ENCODE measurements around the gene TRAPPC10. TPM values are rescaled to one million over a fixed set of nuclear protein-coding genes. Genes with fewer than 3 reads are reported as not detected.

The TRAPPC10 gene
- total RNA-seq, 2 donors from 2014 or later = 36.8 to 40.1 TPM

DNA sequence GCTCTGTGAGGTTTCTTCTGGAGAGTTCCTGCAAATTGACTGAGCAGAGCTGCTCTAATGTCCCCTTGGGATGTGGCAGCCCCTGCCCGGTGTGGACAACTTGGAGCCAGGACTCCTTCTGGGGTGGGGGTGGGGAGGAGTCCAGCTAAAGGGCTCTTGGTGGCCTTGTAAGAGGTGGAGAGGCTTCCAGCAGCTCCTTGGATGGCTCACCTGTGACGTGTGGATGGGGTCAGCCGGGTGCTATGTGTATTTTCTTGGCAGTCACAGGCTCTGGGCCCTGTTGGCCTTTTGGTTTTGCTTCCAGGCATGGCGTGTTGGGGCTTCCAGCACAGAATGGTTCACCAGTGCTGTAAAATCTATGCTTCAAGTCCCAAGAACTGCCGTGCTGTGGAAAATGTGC is 38.2 kb downstream of the TRAPPC10 start:
- Histone ChIP-seq H3K9ac (ENCODE audit: extremely low read depth, low read length, poor library complexity, severe bottlenecking) (no peak overlapping the region), H3K4me1 (ENCODE audit: control insufficient read depth, insufficient read depth, low read length) (no peaks in the 10 kb centered on the region), H3K36me3 (ENCODE audit: control insufficient read depth, insufficient read depth, low read length) (peaks cover 47% of the 10 kb centered on the region), H3K9me3 (ENCODE audit: control insufficient read depth, low read length) (no peaks in the 10 kb centered on the region), H3K4me3 (ENCODE audit: low read length) (no peak overlapping the region), H3K27ac (ENCODE audit: low read depth, low read length) (no peak overlapping the region), H3K27me3 (ENCODE audit: control insufficient read depth, insufficient read depth, low read length, poor library complexity, severe bottlenecking) (no peaks in the 10 kb centered on the region)
- WGBS, 2 experiments (ENCODE audit: insufficient coverage in 1 of 2, insufficient read length in 1 of 2) = 93 to 94% methylated on average over 3 to 5 of the region's 5 CpGs
- Mint-ChIP-seq H3K27ac (peak overlapping the region; percentile 66), H3K9me3 (no peaks in the 10 kb centered on the region), H3K4me1 (peaks cover 11% of the 10 kb centered on the region), H3K4me3 (no peak overlapping the region), H3K27me3 (ENCODE audit: insufficient read depth) (no peaks in the 10 kb centered on the region), H3K36me3 (ENCODE audit: low read depth) (peaks cover 36% of the 10 kb centered on the region)
- TF ChIP-seq, protein P1, sequence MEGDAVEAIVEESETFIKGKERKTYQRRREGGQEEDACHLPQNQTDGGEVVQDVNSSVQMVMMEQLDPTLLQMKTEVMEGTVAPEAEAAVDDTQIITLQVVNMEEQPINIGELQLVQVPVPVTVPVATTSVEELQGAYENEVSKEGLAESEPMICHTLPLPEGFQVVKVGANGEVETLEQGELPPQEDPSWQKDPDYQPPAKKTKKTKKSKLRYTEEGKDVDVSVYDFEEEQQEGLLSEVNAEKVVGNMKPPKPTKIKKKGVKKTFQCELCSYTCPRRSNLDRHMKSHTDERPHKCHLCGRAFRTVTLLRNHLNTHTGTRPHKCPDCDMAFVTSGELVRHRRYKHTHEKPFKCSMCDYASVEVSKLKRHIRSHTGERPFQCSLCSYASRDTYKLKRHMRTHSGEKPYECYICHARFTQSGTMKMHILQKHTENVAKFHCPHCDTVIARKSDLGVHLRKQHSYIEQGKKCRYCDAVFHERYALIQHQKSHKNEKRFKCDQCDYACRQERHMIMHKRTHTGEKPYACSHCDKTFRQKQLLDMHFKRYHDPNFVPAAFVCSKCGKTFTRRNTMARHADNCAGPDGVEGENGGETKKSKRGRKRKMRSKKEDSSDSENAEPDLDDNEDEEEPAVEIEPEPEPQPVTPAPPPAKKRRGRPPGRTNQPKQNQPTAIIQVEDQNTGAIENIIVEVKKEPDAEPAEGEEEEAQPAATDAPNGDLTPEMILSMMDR (conservative IDR thresholded peaks at IDR 0.05) = no peak
- no peak for DNase-seq

DNA sequence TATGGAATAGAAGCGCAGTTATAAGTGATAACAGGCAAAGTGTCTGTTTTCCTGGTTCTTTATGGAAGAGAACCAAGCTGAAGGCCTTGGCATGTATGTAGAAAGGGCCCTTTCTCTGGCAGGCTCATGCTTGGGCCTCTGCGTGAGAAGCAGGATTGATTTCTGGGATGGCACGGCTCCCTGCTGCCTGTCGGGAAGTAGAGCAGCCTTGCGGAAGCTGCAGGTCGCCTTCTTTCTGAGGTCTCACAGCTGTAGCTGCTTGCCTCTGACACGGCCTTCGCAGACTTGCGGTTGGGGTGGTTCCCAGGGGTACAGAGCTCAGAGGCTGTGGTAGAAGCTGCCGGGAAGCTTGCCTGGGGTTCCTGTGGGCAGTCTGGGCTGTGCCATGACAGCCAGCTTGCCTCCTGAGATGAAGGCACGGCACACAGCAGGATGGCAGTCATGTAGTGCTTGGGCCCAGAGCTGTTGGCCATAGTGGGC is 39.4 kb downstream of the TRAPPC10 start:
- Histone ChIP-seq H3K27ac (ENCODE audit: low read depth, low read length) (no peak overlapping the region), H3K27me3 (ENCODE audit: control insufficient read depth, insufficient read depth, low read length, poor library complexity, severe bottlenecking) (no peaks in the 10 kb centered on the region), H3K9ac (ENCODE audit: extremely low read depth, low read length, poor library complexity, severe bottlenecking) (no peak overlapping the region), H3K4me1 (ENCODE audit: control insufficient read depth, insufficient read depth, low read length) (no peaks in the 10 kb centered on the region), H3K36me3 (ENCODE audit: control insufficient read depth, insufficient read depth, low read length) (peaks cover 53% of the 10 kb centered on the region), H3K9me3 (ENCODE audit: control insufficient read depth, low read length) (no peaks in the 10 kb centered on the region), H3K4me3 (ENCODE audit: low read length) (no peak overlapping the region)
- DNase-seq = no peak
- 91 to 92% methylated on average over 9 to 11 of the region's 11 CpGs for WGBS, 2 experiments (ENCODE audit: insufficient coverage in 1 of 2, insufficient read length in 1 of 2)
- H3K36me3 Mint-ChIP-seq (ENCODE audit: low read depth) = peaks cover 40% of the 10 kb centered on the region
- H3K27ac Mint-ChIP-seq = peak overlapping the region; percentile 84
- peaks cover 11% of the 10 kb centered on the region for H3K4me1 Mint-ChIP-seq
- no peaks in the 10 kb centered on the region for H3K9me3 Mint-ChIP-seq
- TF ChIP-seq, protein P1 (conservative IDR thresholded peaks at IDR 0.05) = no peak
- H3K4me3 Mint-ChIP-seq = no peak overlapping the region
- no peaks in the 10 kb centered on the region for H3K27me3 Mint-ChIP-seq (ENCODE audit: insufficient read depth)

DNA sequence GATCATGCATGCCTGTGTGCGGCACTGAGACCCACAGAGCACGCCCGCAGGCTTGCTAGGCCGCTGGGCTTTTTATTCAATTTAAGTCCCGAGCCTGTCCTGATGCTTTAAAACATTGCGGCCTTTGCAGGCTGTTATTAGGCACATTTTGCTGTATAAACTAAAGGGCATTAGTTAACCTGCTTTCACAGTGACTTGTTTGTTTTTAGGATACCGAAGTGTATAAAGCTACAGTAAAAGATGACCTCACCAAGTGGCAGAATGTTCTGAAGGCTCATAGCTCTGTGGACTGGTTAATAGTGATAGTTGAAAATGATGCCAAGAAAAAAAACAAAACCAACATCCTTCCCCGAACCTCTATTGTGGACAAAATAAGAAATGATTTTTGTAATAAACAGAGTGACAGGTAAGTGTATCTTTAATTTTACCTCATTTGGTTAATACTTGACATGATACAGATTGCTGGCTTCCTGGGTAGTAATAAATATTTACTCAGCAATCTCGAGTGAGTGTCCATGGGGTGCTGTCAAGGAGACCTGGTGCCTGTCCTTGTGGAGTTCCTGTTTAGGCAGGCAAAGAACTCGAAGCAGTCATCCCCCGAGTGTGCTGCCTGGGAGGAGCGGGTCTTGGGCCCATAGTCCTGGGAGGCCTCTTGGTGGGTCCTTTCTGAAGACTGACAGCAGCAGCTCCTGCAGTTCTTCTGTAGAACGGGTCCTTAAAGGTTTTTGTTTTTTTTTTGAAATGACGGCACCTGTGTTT is 40.1 kb downstream of the TRAPPC10 start:
- Histone ChIP-seq H3K27ac (ENCODE audit: low read depth, low read length) (no peak overlapping the region), H3K9ac (ENCODE audit: extremely low read depth, low read length, poor library complexity, severe bottlenecking) (no peak overlapping the region)

More for the DNA sequence above, 40.1 kb downstream of the TRAPPC10 start:
- peaks cover 38% of the 10 kb centered on the region for H3K36me3 Mint-ChIP-seq (ENCODE audit: low read depth)
- no peak for DNase-seq
- WGBS, 2 experiments (ENCODE audit: insufficient coverage in 1 of 2, insufficient read length in 1 of 2) = 91 to 95% methylated on average over 11 to 14 of the region's 14 CpGs
- H3K9me3 Mint-ChIP-seq = no peaks in the 10 kb centered on the region
- Histone ChIP-seq H3K36me3 (ENCODE audit: control insufficient read depth, insufficient read depth, low read length) (peaks cover 52% of the 10 kb centered on the region), H3K4me1 (ENCODE audit: control insufficient read depth, insufficient read depth, low read length) (no peaks in the 10 kb centered on the region), H3K9me3 (ENCODE audit: control insufficient read depth, low read length) (no peaks in the 10 kb centered on the region), H3K4me3 (ENCODE audit: low read length) (no peak overlapping the region), H3K27me3 (ENCODE audit: control insufficient read depth, insufficient read depth, low read length, poor library complexity, severe bottlenecking) (no peaks in the 10 kb centered on the region)
- peak overlapping the region; percentile 84 for H3K27ac Mint-ChIP-seq
- H3K27me3 Mint-ChIP-seq (ENCODE audit: insufficient read depth) = no peaks in the 10 kb centered on the region
- H3K4me3 Mint-ChIP-seq = no peak overlapping the region
- TF ChIP-seq, protein P1 (conservative IDR thresholded peaks at IDR 0.05) = no peak
- H3K4me1 Mint-ChIP-seq = peaks cover 11% of the 10 kb centered on the region

Data from endodermal cell (in vitro differentiated cells).